ENCODE measurements around the gene LGR4.

Gene LGR4

GRCh38 chr11:27355575-27356104 is 117.0 kb downstream of the LGR4 start:
- Histone ChIP-seq H3K27ac (ENCODE audit: low read length, poor library complexity, severe bottlenecking) (no peak overlapping the region), H3K14ac (ENCODE audit: low read length in 2 of 2) (no peak overlapping the region), H3K27me3 (ENCODE audit: control insufficient read depth in 1 of 2, insufficient read depth in 1 of 2, low read length in 2 of 2) (no peaks in the 10 kb centered on the region), H3K4me2 (ENCODE audit: low read length, poor library complexity, severe bottlenecking) (no peak overlapping the region), H3K4me3 (ENCODE audit: insufficient read depth in 1 of 2, low read depth in 1 of 2, low read length in 2 of 2) (no peak overlapping the region), H2BK120ac (ENCODE audit: low read depth, low read length) (no peak overlapping the region), H2BK12ac (ENCODE audit: low read length in 2 of 2) (no peak overlapping the region), H3K9me3 (ENCODE audit: control insufficient read depth, low read length) (no peaks in the 10 kb centered on the region), H4K91ac (ENCODE audit: low read length) (no peak overlapping the region), H3K36me3 (ENCODE audit: control insufficient read depth in 1 of 2, insufficient read depth in 2 of 2, low read depth in 1 of 2, low read length in 2 of 2) (no peaks in the 10 kb centered on the region), H3K4me1 (ENCODE audit: control insufficient read depth, insufficient read depth, low read depth, low read length) (peaks cover 1% of the 10 kb centered on the region), H2AFZ (ENCODE audit: low read depth, low read length) (no peak overlapping the region), H3K9ac (ENCODE audit: low read length) (no peak overlapping the region), H3K4ac (ENCODE audit: low read depth in 1 of 2, low read length in 2 of 2) (no peak overlapping the region), H3K79me1 (replicated peaks; ENCODE audit: low read length, poor library complexity, severe bottlenecking) (peaks cover 11% of the 10 kb centered on the region), H2BK15ac (ENCODE audit: low read depth, poor library complexity, severe bottlenecking) (no peak overlapping the region), H4K8ac (ENCODE audit: low read length) (no peak overlapping the region), H2AK5ac (ENCODE audit: low read length, severe bottlenecking) (no peak overlapping the region), H2BK5ac (ENCODE audit: low read depth, low read length, poor library complexity, severe bottlenecking) (no peak overlapping the region), H3K18ac (ENCODE audit: low read depth in 1 of 2, low read length in 2 of 2) (no peak overlapping the region), H3K23ac (ENCODE audit: low read length in 2 of 2) (no peak overlapping the region)
- WGBS: 85% methylated on average over 2 of the region's 3 CpGs
- DNase-seq: no peak

- H3K4ac ChIP-seq (ENCODE audit: low read depth in 1 of 2, low read length in 2 of 2): no peak overlapping the region
- DNase-seq: no peak
- H3K4me1 ChIP-seq (ENCODE audit: control insufficient read depth, insufficient read depth, low read depth, low read length): peaks cover 1% of the 10 kb centered on the region
- H2AK5ac ChIP-seq (ENCODE audit: low read length, severe bottlenecking): no peak overlapping the region
- peaks cover 9% of the 10 kb centered on the region for H3K79me1 ChIP-seq (replicated peaks; ENCODE audit: low read length, poor library complexity, severe bottlenecking)
- H3K4me2 ChIP-seq (ENCODE audit: low read length, poor library complexity, severe bottlenecking): no peak overlapping the region
- peak overlapping the region; percentile 54 for H4K8ac ChIP-seq (ENCODE audit: low read length)
- H3K4me3 ChIP-seq (ENCODE audit: insufficient read depth in 1 of 2, low read depth in 1 of 2, low read length in 2 of 2): no peak overlapping the region
- peaks cover 0 to 5% of the 10 kb centered on the region in 2 experiments for H3K36me3 ChIP-seq (ENCODE audit: control insufficient read depth in 1 of 2, insufficient read depth in 2 of 2, low read depth in 1 of 2, low read length in 2 of 2)
- peak overlapping the region; percentile 4 for H3K9ac ChIP-seq (ENCODE audit: low read length)
- H3K27me3 ChIP-seq (ENCODE audit: control insufficient read depth in 1 of 2, insufficient read depth in 1 of 2, low read length in 2 of 2): no peaks in the 10 kb centered on the region
- H3K9me3 ChIP-seq (ENCODE audit: control insufficient read depth, low read length): no peaks in the 10 kb centered on the region
- no peak overlapping the region for H2BK15ac ChIP-seq (ENCODE audit: low read depth, poor library complexity, severe bottlenecking)
- no peak overlapping the region for H2AFZ ChIP-seq (ENCODE audit: low read depth, low read length)
- H2BK120ac ChIP-seq (ENCODE audit: low read depth, low read length): no peak overlapping the region
- peak overlapping the region; percentile 50 for H4K91ac ChIP-seq (ENCODE audit: low read length)
- H3K23ac ChIP-seq (ENCODE audit: low read length in 2 of 2): no peak overlapping the region
- H3K27ac ChIP-seq (ENCODE audit: low read length, poor library complexity, severe bottlenecking): no peak overlapping the region
- H2BK5ac ChIP-seq (ENCODE audit: low read depth, low read length, poor library complexity, severe bottlenecking): no peak overlapping the region
- peak overlapping the region in 1 of 2 experiments; percentile 40 for H3K18ac ChIP-seq (ENCODE audit: low read depth in 1 of 2, low read length in 2 of 2)
- no peak overlapping the region for H3K14ac ChIP-seq (ENCODE audit: low read length in 2 of 2)
- H2BK12ac ChIP-seq (ENCODE audit: low read length in 2 of 2): no peak overlapping the region
- WGBS: 60% methylated on average over 3 of the region's 5 CpGs
These were observed 118.1 kb downstream of the LGR4 start for GRCh38 chr11:27354359-27354965.

- Histone ChIP-seq H4K91ac (ENCODE audit: low read length) (no peak overlapping the region), H3K9ac (ENCODE audit: low read length) (peak overlapping the region; percentile 4), H3K79me1 (replicated peaks; ENCODE audit: low read length, poor library complexity, severe bottlenecking) (peaks cover 9% of the 10 kb centered on the region), H2AK5ac (ENCODE audit: low read length, severe bottlenecking) (no peak overlapping the region), H3K4me1 (ENCODE audit: control insufficient read depth, insufficient read depth, low read depth, low read length) (peaks cover 1% of the 10 kb centered on the region), H3K23ac (ENCODE audit: low read length in 2 of 2) (no peak overlapping the region), H3K18ac (ENCODE audit: low read depth in 1 of 2, low read length in 2 of 2) (no peak overlapping the region), H3K27me3 (ENCODE audit: control insufficient read depth in 1 of 2, insufficient read depth in 1 of 2, low read length in 2 of 2) (no peaks in the 10 kb centered on the region), H3K4me3 (ENCODE audit: insufficient read depth in 1 of 2, low read depth in 1 of 2, low read length in 2 of 2) (no peak overlapping the region), H3K14ac (ENCODE audit: low read length in 2 of 2) (no peak overlapping the region), H2BK120ac (ENCODE audit: low read depth, low read length) (no peak overlapping the region), H3K36me3 (ENCODE audit: control insufficient read depth in 1 of 2, insufficient read depth in 2 of 2, low read depth in 1 of 2, low read length in 2 of 2) (peaks cover 0 to 6% of the 10 kb centered on the region in 2 experiments), H2BK15ac (ENCODE audit: low read depth, poor library complexity, severe bottlenecking) (no peak overlapping the region), H2AFZ (ENCODE audit: low read depth, low read length) (no peak overlapping the region), H4K8ac (ENCODE audit: low read length) (no peak overlapping the region), H3K4me2 (ENCODE audit: low read length, poor library complexity, severe bottlenecking) (no peak overlapping the region), H2BK5ac (ENCODE audit: low read depth, low read length, poor library complexity, severe bottlenecking) (no peak overlapping the region), H2BK12ac (ENCODE audit: low read length in 2 of 2) (no peak overlapping the region), H3K27ac (ENCODE audit: low read length, poor library complexity, severe bottlenecking) (no peak overlapping the region), H3K4ac (ENCODE audit: low read depth in 1 of 2, low read length in 2 of 2) (no peak overlapping the region), H3K9me3 (ENCODE audit: control insufficient read depth, low read length) (no peaks in the 10 kb centered on the region)
- no peak for DNase-seq
- 90% methylated on average over 1 of the region's 2 CpGs for WGBS
These were observed 118.8 kb downstream of the LGR4 start for GRCh38 chr11:27353593-27354358.

- Histone ChIP-seq H3K4me1 (ENCODE audit: control insufficient read depth, insufficient read depth, low read depth, low read length) (peaks cover 1% of the 10 kb centered on the region), H2BK12ac (ENCODE audit: low read length in 2 of 2) (no peak overlapping the region), H3K36me3 (ENCODE audit: control insufficient read depth in 1 of 2, insufficient read depth in 2 of 2, low read depth in 1 of 2, low read length in 2 of 2) (peaks cover 0 to 6% of the 10 kb centered on the region in 2 experiments), H4K8ac (ENCODE audit: low read length) (no peak overlapping the region), H3K14ac (ENCODE audit: low read length in 2 of 2) (no peak overlapping the region), H2BK120ac (ENCODE audit: low read depth, low read length) (no peak overlapping the region), H4K91ac (ENCODE audit: low read length) (no peak overlapping the region), H3K79me1 (replicated peaks; ENCODE audit: low read length, poor library complexity, severe bottlenecking) (peaks cover 9% of the 10 kb centered on the region), H2AFZ (ENCODE audit: low read depth, low read length) (no peak overlapping the region), H3K9me3 (ENCODE audit: control insufficient read depth, low read length) (no peaks in the 10 kb centered on the region), H3K4me3 (ENCODE audit: insufficient read depth in 1 of 2, low read depth in 1 of 2, low read length in 2 of 2) (no peak overlapping the region), H2AK5ac (ENCODE audit: low read length, severe bottlenecking) (no peak overlapping the region), H3K23ac (ENCODE audit: low read length in 2 of 2) (no peak overlapping the region), H3K4ac (ENCODE audit: low read depth in 1 of 2, low read length in 2 of 2) (no peak overlapping the region), H3K27ac (ENCODE audit: low read length, poor library complexity, severe bottlenecking) (no peak overlapping the region), H3K9ac (ENCODE audit: low read length) (no peak overlapping the region), H3K18ac (ENCODE audit: low read depth in 1 of 2, low read length in 2 of 2) (no peak overlapping the region), H3K27me3 (ENCODE audit: control insufficient read depth in 1 of 2, insufficient read depth in 1 of 2, low read length in 2 of 2) (no peaks in the 10 kb centered on the region), H2BK5ac (ENCODE audit: low read depth, low read length, poor library complexity, severe bottlenecking) (no peak overlapping the region), H3K4me2 (ENCODE audit: low read length, poor library complexity, severe bottlenecking) (no peak overlapping the region), H2BK15ac (ENCODE audit: low read depth, poor library complexity, severe bottlenecking) (no peak overlapping the region)
- DNase-seq: no peak
- 96% methylated on average over 2 of the region's 2 CpGs for WGBS
These were observed 119.8 kb downstream of the LGR4 start for GRCh38 chr11:27352781-27353180.
